WTC11 (cell line): ENCODE data around the gene TTLL12. TPM values are rescaled to one million over a fixed set of nuclear protein-coding genes. Genes with fewer than 3 reads are reported as not detected.

Experiments
- ATAC-seq: fragments of 200-7000 bp; cut with Tn5 transposase; 2 replicates; pipeline ENCODE4 v1.10.0; 2021; ENCODE audit warnings: mild to moderate bottlenecking, moderate library complexity
- CTCF ChIA-PET: fragments of 300-600 bp; sonication (Branson Sonifier 250); formaldehyde crosslinking; loops from one replicate; lab custom pipeline; 2021; ENCODE audit warnings: antibody characterized with exemption; lab: Charles Lee
- POLR2A ChIA-PET: fragments of 350-600 bp; sonication (Branson Sonifier 250); formaldehyde crosslinking; loops from one replicate; lab custom pipeline; 2021; ENCODE audit warnings: antibody characterized with exemption; lab: Charles Lee
- DNase-seq: peaks from one replicate; pipeline ENCODE4 v3.0.0; 2021; ENCODE audit warnings: low spot score
- H3K27ac Mint-ChIP-seq: 2 replicates; pipeline ENCODE4 v1.8.0; 2021; ENCODE audit warnings: mixed read lengths
- H3K27me3 Mint-ChIP-seq: 2 replicates; pipeline ENCODE4 v1.8.0; 2021; ENCODE audit warnings: low read depth, mild to moderate bottlenecking, moderate library complexity, mixed read lengths
- H3K36me3 Mint-ChIP-seq: 2 replicates; pipeline ENCODE4 v1.8.0; 2021; ENCODE audit warnings: mixed read lengths
- H3K4me1 Mint-ChIP-seq: 2 replicates; pipeline ENCODE4 v1.8.0; 2022; ENCODE audit warnings: mixed read lengths
- H3K4me3 Mint-ChIP-seq: 2 replicates; pipeline ENCODE4 v1.8.0; 2021; ENCODE audit warnings: mild to moderate bottlenecking, moderate library complexity, mixed read lengths
- H3K9me3 Mint-ChIP-seq: 2 replicates; pipeline ENCODE4 v1.8.0; 2021; ENCODE audit warnings: mixed read lengths
- CDX4 ChIP-seq: fragments of 250-450 bp; sonication (Bioruptor Pico); IDR thresholded peaks from 2 replicates; pipeline ENCODE4 v1.9.0; 2021; ENCODE audit warnings: moderate library complexity, mild to moderate bottlenecking, inconsistent platforms, borderline replicate concordance
- ESRRA ChIP-seq: sonication (generic); formaldehyde crosslinking; IDR thresholded peaks from 2 replicates; pipeline ENCODE4 v1.8.1; 2022; ENCODE audit warnings: mild to moderate bottlenecking, missing genetic modification reagents, borderline replicate concordance
- FOXK1 ChIP-seq: sonication (generic); formaldehyde crosslinking; IDR thresholded peaks from 2 replicates; pipeline ENCODE4 v1.8.0; 2022; ENCODE audit warnings: mild to moderate bottlenecking, moderate library complexity, missing genetic modification reagents
- JAZF1 ChIP-seq: fragments of 250-450 bp; sonication (Bioruptor Pico); IDR thresholded peaks from 2 replicates; pipeline ENCODE4 v1.9.0; 2021; ENCODE audit warnings: moderate library complexity, mild to moderate bottlenecking, inconsistent platforms
- MYBL2 ChIP-seq: sonication (generic); formaldehyde crosslinking; IDR thresholded peaks from 2 replicates; pipeline ENCODE4 v1.8.1; 2023; ENCODE audit warnings: mild to moderate bottlenecking, moderate library complexity, missing genetic modification reagents
- NFYB ChIP-seq: sonication (generic); formaldehyde crosslinking; conservative IDR thresholded peaks from 2 replicates; pipeline ENCODE4 v1.8.0; 2022; ENCODE audit warnings: low read depth, missing genetic modification reagents
- NR3C1 ChIP-seq: sonication (generic); formaldehyde crosslinking; conservative IDR thresholded peaks from 2 replicates; pipeline ENCODE4 v1.8.1; 2023; ENCODE audit warnings: low read depth, mild to moderate bottlenecking, missing genetic modification reagents
- RELA ChIP-seq: sonication (generic); formaldehyde crosslinking; IDR thresholded peaks from 2 replicates; pipeline ENCODE4 v1.8.1; 2022; ENCODE audit warnings: missing genetic modification reagents, mild to moderate bottlenecking, borderline replicate concordance
- SMAD3 ChIP-seq: sonication (generic); formaldehyde crosslinking; IDR thresholded peaks from 2 replicates; pipeline ENCODE4 v1.8.0; 2022; ENCODE audit warnings: missing genetic modification reagents, mild to moderate bottlenecking, borderline replicate concordance
- TCF7 ChIP-seq: sonication (generic); formaldehyde crosslinking; IDR thresholded peaks from 2 replicates; pipeline ENCODE4 v1.8.0; 2022; ENCODE audit warnings: mild to moderate bottlenecking, low read depth, missing genetic modification reagents, moderate library complexity
- TP53 ChIP-seq: sonication (generic); formaldehyde crosslinking; IDR thresholded peaks from 2 replicates; pipeline ENCODE4 v1.8.1; 2023; ENCODE audit warnings: mild to moderate bottlenecking, missing genetic modification reagents
- USF2 ChIP-seq: sonication (generic); formaldehyde crosslinking; IDR thresholded peaks from 2 replicates; pipeline ENCODE4 v1.8.1; 2023; ENCODE audit warnings: mild to moderate bottlenecking, missing genetic modification reagents, moderate library complexity
- ZBTB21 ChIP-seq: sonication (generic); formaldehyde crosslinking; IDR thresholded peaks from 2 replicates; pipeline ENCODE4 v1.8.1; 2023; ENCODE audit warnings: mild to moderate bottlenecking, missing genetic modification reagents, borderline replicate concordance
- ZMAT4 ChIP-seq: fragments of 250-450 bp; sonication (Bioruptor Pico); IDR thresholded peaks from 2 replicates; pipeline ENCODE4 v1.9.0; 2021; ENCODE audit warnings: mild to moderate bottlenecking
- ZNF423 ChIP-seq: fragments of 250-450 bp; sonication (Bioruptor Pico); IDR thresholded peaks from 2 replicates; pipeline ENCODE4 v2.1.2; 2022; ENCODE audit warnings: mild to moderate bottlenecking, moderate library complexity
- total RNA-seq: library from RNA; stranded (reverse); gene quantifications from 3 replicates; pipeline ENCODE4 v1.2.3, GENCODE V29; 2021
- TF ChIP-seq, protein P1 (sequence below): fragments of 250-450 bp; sonication (Bioruptor Pico); IDR thresholded peaks from 2 replicates; pipeline ENCODE4 v1.9.0; 2021; ENCODE audit warnings: mild to moderate bottlenecking
- TF ChIP-seq, protein P2 (sequence below): sonication (generic); formaldehyde crosslinking; IDR thresholded peaks from 2 replicates; pipeline ENCODE4 v1.8.0; 2022; ENCODE audit warnings: missing genetic modification reagents

TTLL12 gene
- total RNA-seq, 1 experiment from 2014 or later: 134 TPM

DNA sequence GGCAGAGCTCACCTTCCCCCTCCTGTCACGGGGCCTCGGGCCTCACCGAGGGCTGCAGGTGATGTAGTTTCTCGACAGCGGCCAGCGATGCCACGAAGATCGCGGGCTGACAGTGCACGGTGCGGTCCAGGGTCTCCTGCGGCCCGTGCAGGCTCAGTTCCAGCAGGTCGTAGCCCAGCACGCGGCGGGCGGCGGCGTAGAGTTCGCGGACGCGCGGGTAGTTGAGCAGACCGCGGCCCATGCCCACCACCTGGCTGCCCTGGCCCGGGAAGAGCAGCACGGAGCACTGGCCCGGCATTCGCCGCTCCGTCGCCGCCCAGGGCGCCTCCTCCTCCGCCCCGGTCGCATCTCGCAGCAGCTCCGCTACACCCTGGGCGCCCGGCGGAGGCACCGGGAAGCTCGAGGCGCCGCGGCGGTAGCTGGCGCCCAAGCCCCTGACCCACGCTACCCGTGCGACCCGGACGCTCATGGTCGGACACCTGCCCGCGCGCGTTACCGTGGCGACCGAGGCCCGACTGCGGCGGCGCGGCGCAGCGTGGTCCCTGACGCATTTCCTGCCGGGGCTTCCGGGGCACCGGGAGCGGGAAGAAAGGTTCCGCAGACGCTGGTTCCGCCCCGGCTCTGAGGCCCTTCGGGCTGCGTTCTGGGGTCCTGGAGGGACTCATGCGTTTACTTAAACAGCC lies 43.9 kb downstream of the TTLL12 start, which contains the start of gene MCAT (continued):
- TF ChIP-seq, protein P1, sequence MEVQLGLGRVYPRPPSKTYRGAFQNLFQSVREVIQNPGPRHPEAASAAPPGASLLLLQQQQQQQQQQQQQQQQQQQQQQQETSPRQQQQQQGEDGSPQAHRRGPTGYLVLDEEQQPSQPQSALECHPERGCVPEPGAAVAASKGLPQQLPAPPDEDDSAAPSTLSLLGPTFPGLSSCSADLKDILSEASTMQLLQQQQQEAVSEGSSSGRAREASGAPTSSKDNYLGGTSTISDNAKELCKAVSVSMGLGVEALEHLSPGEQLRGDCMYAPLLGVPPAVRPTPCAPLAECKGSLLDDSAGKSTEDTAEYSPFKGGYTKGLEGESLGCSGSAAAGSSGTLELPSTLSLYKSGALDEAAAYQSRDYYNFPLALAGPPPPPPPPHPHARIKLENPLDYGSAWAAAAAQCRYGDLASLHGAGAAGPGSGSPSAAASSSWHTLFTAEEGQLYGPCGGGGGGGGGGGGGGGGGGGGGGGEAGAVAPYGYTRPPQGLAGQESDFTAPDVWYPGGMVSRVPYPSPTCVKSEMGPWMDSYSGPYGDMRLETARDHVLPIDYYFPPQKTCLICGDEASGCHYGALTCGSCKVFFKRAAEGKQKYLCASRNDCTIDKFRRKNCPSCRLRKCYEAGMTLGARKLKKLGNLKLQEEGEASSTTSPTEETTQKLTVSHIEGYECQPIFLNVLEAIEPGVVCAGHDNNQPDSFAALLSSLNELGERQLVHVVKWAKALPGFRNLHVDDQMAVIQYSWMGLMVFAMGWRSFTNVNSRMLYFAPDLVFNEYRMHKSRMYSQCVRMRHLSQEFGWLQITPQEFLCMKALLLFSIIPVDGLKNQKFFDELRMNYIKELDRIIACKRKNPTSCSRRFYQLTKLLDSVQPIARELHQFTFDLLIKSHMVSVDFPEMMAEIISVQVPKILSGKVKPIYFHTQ (CRISPR knock-in tag): no peak

DNA sequence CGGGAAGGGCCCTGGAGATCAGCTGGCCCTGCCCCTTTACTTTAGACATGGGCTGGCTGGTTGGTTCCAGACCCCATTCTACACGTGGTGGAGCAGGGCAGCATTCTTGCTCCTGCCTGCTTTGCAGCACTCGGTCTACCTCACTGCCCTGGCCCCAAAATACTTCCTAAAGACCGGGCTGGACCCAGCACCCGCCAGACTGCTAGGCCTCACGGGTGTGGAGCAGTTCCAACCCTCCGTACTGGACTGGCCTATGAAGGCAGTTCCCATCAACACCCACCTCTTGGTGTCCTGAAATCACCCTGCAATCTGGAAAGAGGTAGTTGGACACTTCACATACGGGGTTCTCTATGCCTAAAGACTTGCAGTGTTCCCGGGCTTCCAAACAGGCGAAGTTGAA lies 50.1 kb downstream of the TTLL12 start:
- no peak for TF ChIP-seq NFYB (CRISPR knock-in tag)
- TF ChIP-seq, protein P1 (CRISPR knock-in tag): no peak
- no peak for TF ChIP-seq MYBL2 (CRISPR knock-in tag)
- no peak for TF ChIP-seq JAZF1 (CRISPR knock-in tag)
- no peak for TF ChIP-seq SMAD3 (CRISPR knock-in tag)
- peaks cover 52% of the 10 kb centered on the region for H3K36me3 Mint-ChIP-seq
- no peak overlapping the region for H3K27ac Mint-ChIP-seq
- H3K4me3 Mint-ChIP-seq: no peak overlapping the region
- ChIA-PET CTCF (interaction anchor here (1.0 to 1.6 kb wide), 4 partner anchors 19 to 77 kb away, joined by 3 to 4 read pairs (median 3); no protein-coding TSS in a partner anchor), POLR2A (no interaction called here)
- H3K9me3 Mint-ChIP-seq: no peaks in the 10 kb centered on the region
- no peaks in the 10 kb centered on the region for H3K27me3 Mint-ChIP-seq
- H3K4me1 Mint-ChIP-seq: no peaks in the 10 kb centered on the region
- ATAC-seq (no peak), DNase-seq (no peak)

GRCh38 chr22:43136255-43136654 lies 50.7 kb downstream of the TTLL12 start:
- H3K4me3 Mint-ChIP-seq: no peak overlapping the region
- H3K36me3 Mint-ChIP-seq: peaks cover 52% of the 10 kb centered on the region
- POLR2A ChIA-PET: no interaction called here
- ATAC-seq (peak; percentile 79), DNase-seq (peak; percentile 63)
- H3K27ac Mint-ChIP-seq: no peak overlapping the region
- CTCF ChIA-PET: interaction anchor here (1.0 to 1.6 kb wide), 4 partner anchors 19 to 76 kb away, joined by 3 to 4 read pairs (median 3); no protein-coding TSS in a partner anchor
- H3K27me3 Mint-ChIP-seq: no peaks in the 10 kb centered on the region
- TF ChIP-seq ESRRA (CRISPR knock-in tag) (no peak), ZNF423 (CRISPR knock-in tag) (0 out of 2 replicates have a peak, but pooled peaks have one; percentile 37)
- no peaks in the 10 kb centered on the region for H3K4me1 Mint-ChIP-seq
- H3K9me3 Mint-ChIP-seq: no peaks in the 10 kb centered on the region

DNA sequence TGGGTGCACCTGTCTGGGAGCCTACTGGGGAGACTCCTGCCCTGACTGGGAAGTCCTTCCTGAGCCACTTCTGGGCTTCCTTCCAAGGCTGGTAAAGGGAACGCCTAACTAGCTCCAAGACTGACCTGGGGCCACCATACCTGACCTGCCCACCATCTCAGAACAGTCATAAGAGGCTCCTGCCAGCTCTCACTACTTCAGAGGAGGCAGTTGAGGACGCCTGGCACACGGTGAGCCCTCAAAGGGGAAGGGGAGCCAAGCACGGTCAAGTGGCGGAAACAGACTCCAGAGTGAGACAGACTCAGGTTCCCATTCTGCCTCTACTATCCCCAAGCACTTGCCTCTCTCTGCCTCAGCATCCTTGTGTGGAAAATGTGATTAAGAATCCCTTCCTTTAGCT lies 51.4 kb downstream of the TTLL12 start:
- H3K27me3 Mint-ChIP-seq: no peaks in the 10 kb centered on the region
- H3K4me1 Mint-ChIP-seq: no peaks in the 10 kb centered on the region
- POLR2A ChIA-PET: no interaction called here
- H3K4me3 Mint-ChIP-seq: no peak overlapping the region
- no peak for DNase-seq
- ATAC-seq: no peak
- H3K36me3 Mint-ChIP-seq: peaks cover 46% of the 10 kb centered on the region
- H3K9me3 Mint-ChIP-seq: no peaks in the 10 kb centered on the region
- no peak overlapping the region for H3K27ac Mint-ChIP-seq
- CTCF ChIA-PET: interaction anchor here (1.6 kb wide), 1 partner anchor 52 kb away, joined by 4 read pairs; no protein-coding TSS in a partner anchor
- TF ChIP-seq RELA (CRISPR knock-in tag) (no peak), ZBTB21 (no peak), CDX4 (no peak), NR3C1 (CRISPR knock-in tag) (no peak), ZMAT4 (CRISPR knock-in tag) (no peak), TP53 (no peak), JAZF1 (CRISPR knock-in tag) (no peak), USF2 (CRISPR knock-in tag) (no peak), TCF7 (CRISPR knock-in tag) (no peak), FOXK1 (CRISPR knock-in tag) (no peak)
- TF ChIP-seq, protein P2, sequence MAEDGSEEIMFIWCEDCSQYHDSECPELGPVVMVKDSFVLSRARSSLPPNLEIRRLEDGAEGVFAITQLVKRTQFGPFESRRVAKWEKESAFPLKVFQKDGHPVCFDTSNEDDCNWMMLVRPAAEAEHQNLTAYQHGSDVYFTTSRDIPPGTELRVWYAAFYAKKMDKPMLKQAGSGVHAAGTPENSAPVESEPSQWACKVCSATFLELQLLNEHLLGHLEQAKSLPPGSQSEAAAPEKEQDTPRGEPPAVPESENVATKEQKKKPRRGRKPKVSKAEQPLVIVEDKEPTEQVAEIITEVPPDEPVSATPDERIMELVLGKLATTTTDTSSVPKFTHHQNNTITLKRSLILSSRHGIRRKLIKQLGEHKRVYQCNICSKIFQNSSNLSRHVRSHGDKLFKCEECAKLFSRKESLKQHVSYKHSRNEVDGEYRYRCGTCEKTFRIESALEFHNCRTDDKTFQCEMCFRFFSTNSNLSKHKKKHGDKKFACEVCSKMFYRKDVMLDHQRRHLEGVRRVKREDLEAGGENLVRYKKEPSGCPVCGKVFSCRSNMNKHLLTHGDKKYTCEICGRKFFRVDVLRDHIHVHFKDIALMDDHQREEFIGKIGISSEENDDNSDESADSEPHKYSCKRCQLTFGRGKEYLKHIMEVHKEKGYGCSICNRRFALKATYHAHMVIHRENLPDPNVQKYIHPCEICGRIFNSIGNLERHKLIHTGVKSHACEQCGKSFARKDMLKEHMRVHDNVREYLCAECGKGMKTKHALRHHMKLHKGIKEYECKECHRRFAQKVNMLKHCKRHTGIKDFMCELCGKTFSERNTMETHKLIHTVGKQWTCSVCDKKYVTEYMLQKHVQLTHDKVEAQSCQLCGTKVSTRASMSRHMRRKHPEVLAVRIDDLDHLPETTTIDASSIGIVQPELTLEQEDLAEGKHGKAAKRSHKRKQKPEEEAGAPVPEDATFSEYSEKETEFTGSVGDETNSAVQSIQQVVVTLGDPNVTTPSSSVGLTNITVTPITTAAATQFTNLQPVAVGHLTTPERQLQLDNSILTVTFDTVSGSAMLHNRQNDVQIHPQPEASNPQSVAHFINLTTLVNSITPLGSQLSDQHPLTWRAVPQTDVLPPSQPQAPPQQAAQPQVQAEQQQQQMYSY: no peak
